Esophagus squamous epithelium (tissue), 5 donors: ENCODE results near the gene AKR1C4. TPM values are rescaled to one million over a fixed set of nuclear protein-coding genes. Genes with fewer than 3 reads are reported as not detected.
"Not testable (repeated sequence)": the region's sequence is repeated elsewhere in the genome, so short reads cannot be mapped to it uniquely, and the experiment has no call there.

Experiments used
- DNase-seq: peaks from one replicate; lab custom pipeline; 2025; lab: John Stamatoyannopoulos, UW
- H3K27ac ChIP-seq, 4 donors: fragments of 200-600 bp; sonication (generic); one replicate each; pipeline ENCODE4 v1.5.1; 2016 to 2019; ENCODE audit warnings: mild to moderate bottlenecking in 1 of 4
- H3K27me3 ChIP-seq, 4 donors: fragments of 200-600 bp; sonication (generic); 1 replicate in 3 of 4; 2 replicates in 1 of 4; pipeline versions ENCODE4 v1.5.1 to v1.6.0; 2017 to 2021; ENCODE audit warnings: antibody characterized with exemption in 1 of 4
- H3K36me3 ChIP-seq, 3 donors: fragments of 200-600 bp; sonication (generic); one replicate each; pipeline ENCODE4 v1.5.1; 2016 to 2019
- H3K4me1 ChIP-seq, 3 donors: fragments of 200-600 bp; sonication (generic); one replicate each; pipeline ENCODE4 v1.5.1; 2017 to 2019
- H3K4me3 ChIP-seq, 4 donors: fragments of 200-600 bp; sonication (generic); 1 replicate in 3 of 4; 2 replicates in 1 of 4; pipeline ENCODE4 v1.5.1; 2016 to 2019; ENCODE audit warnings: mild to moderate bottlenecking in 2 of 4, moderate library complexity in 1 of 4
- H3K9me3 ChIP-seq, 3 donors: fragments of 200-600 bp; sonication (generic); one replicate each; pipeline ENCODE4 v1.5.1; 2016 to 2019
- POLR2A ChIP-seq, 4 donors: fragments of 450-650 bp; IDR thresholded peaks; one replicate each; pipeline ENCODE4 v1.6.1; 2017; ENCODE audit warnings: antibody characterized with exemption in 4 of 4, mild to moderate bottlenecking in 4 of 4, moderate library complexity in 3 of 4
- WGBS, 2 donors: methylation state at CpG; one replicate each; pipeline ENCODE4 v1.1.5; 2018; 5-methylcytosine and 5-hydroxymethylcytosine counted together
- intact Hi-C: fragments of 100-400 bp; cut with DNase I; formaldehyde crosslinking; loops from one replicate; pipeline ENCODE4 v1.15.0; 2022
- total RNA-seq, 4 donors: library from RNA; depleted of rRNA; stranded (reverse); fragments of >200 nt; gene quantifications; one replicate each; pipeline ENCODE4 v1.1.0, GENCODE V29; 2016
- TF ChIP-seq, protein P1 (sequence below), 6 experiments: fragments of 450-650 bp in 4 of 6; fragments of 200-600 bp in 2 of 6; sonication (generic) in 2 of 6; IDR thresholded peaks; one replicate each; pipeline ENCODE4 v1.5.1; 2016 to 2019; ENCODE audit warnings: antibody characterized with exemption in 6 of 6, mild to moderate bottlenecking in 4 of 6, moderate library complexity in 4 of 6
- donor health status: DM: yes; HTN: yes; CAD: no.

AKR1C4 gene
- total RNA-seq, 4 donors from 2014 or later = not detected

DNA sequence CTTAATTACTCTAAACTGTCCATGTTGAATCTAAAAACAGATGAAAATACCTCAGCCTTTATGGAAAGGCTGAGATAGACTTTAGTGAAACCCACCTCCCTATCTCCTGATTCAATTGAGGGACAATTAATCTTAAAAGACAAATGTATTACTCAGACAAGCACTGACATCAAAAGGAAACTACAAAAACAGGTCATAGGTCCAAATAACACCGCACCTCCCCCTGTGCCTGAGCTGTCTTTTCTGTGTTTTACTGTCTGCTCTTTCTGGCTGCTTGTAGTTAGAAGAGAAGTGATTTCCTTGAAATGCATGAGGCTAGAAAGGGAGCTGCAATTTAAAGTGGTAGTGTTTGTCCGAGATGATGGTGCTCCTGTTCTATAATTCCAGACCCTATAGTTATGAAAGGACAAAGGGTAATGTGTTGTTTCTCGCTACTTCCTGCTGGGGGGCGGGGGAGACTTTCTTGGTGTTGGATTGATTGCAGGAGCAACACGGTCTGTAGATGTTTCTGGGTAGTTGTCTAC, 27.7 kb upstream of the AKR1C4 start:
- intact Hi-C loops = no loop called here
- Histone ChIP-seq H3K4me1 (no peaks in the 10 kb centered on the region), H3K27me3 (no peaks in the 10 kb centered on the region), H3K36me3 (no peaks in the 10 kb centered on the region), H3K9me3 (peaks cover 0 to 45% (median 20%) of the 10 kb centered on the region in 3 donors), H3K4me3 (no peak overlapping the region), H3K27ac (no peak overlapping the region)
- TF ChIP-seq, protein P1, sequence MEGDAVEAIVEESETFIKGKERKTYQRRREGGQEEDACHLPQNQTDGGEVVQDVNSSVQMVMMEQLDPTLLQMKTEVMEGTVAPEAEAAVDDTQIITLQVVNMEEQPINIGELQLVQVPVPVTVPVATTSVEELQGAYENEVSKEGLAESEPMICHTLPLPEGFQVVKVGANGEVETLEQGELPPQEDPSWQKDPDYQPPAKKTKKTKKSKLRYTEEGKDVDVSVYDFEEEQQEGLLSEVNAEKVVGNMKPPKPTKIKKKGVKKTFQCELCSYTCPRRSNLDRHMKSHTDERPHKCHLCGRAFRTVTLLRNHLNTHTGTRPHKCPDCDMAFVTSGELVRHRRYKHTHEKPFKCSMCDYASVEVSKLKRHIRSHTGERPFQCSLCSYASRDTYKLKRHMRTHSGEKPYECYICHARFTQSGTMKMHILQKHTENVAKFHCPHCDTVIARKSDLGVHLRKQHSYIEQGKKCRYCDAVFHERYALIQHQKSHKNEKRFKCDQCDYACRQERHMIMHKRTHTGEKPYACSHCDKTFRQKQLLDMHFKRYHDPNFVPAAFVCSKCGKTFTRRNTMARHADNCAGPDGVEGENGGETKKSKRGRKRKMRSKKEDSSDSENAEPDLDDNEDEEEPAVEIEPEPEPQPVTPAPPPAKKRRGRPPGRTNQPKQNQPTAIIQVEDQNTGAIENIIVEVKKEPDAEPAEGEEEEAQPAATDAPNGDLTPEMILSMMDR (IDR thresholded peaks at IDR 0.05) = no peak
- no peak for TF ChIP-seq POLR2A (IDR thresholded peaks at IDR 0.05)
- WGBS, 2 donors = 79 to 83% methylated on average over 5 of the region's 5 CpGs
- no peak for DNase-seq

DNA sequence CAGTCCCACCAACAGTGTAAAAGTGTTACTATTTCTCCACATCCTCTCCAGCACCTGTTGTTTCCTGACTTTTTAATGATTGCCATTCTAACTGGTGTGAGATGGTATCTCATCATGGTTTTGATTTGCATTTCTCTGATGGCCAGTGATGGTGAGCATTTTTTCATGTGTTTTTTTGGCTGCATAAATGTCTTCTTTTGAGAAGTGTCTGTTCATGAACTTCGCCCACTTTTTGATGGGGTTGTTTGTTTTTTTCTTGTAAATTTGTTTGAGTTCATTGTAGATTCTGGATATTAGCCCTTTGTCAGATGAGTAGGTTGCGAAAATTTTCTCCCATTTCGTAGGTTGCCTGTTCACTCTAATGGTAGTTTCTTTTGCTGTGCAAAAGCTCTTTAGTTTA, 21.1 kb upstream of the AKR1C4 start:
- DNase-seq, H3K36me3 ChIP-seq, H3K9me3 ChIP-seq, H3K27me3 ChIP-seq, H3K4me3 ChIP-seq, H3K4me1 ChIP-seq, H3K27ac ChIP-seq, intact Hi-C loops: not testable (repeated sequence)
- WGBS, 2 donors = 83 to 88% methylated on average over 1 to 2 of the region's 3 CpGs

DNA sequence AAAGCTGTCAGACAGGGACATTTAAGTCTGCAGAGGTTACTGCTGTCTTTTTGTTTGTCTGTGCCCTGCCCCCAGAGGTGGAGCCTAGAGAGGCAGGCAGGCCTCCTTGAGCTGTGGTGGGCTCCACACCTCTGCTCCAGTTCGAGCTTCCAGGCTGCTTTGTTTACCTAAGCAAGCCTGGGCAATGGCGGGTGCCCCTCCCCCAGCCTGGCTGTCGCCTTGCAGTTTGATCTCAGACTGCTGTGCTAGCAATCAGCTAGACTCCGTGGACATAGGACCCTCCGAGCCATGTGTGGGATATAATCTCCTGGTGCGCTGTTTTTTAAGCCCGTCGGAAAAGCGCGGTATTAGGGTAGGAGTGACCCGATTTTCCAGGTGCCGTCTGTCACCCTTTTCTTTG, 16.1 kb upstream of the AKR1C4 start:
- H3K27me3 ChIP-seq, H3K4me1 ChIP-seq, H3K9me3 ChIP-seq, DNase-seq, intact Hi-C loops, H3K4me3 ChIP-seq, H3K36me3 ChIP-seq, H3K27ac ChIP-seq: not testable (repeated sequence)
- 82 to 84% methylated on average over 11 to 12 of the region's 12 CpGs for WGBS, 2 donors

DNA sequence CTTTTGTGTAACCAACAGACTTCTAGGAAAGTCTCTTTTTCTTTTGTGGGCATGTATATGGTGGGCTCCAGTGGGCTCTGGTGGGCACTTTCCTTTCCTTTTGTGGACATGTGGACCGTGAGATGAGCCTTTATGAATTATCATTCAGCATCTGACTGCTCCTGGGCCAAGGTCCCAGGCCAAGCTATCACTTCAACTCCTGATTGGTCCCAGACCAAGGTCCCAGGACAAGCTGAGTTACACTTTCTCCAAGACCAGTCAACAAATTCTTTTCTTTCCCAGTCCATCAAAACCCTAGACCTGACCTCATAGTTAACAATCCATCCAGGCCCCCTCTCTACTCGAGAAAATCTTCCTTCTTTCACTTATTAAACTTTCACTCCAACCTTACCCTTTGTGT, 12.7 kb upstream of the AKR1C4 start:
- DNase-seq = no peak
- Histone ChIP-seq H3K27ac (no peak overlapping the region), H3K4me1 (no peaks in the 10 kb centered on the region), H3K4me3 (no peak overlapping the region), H3K27me3 (no peaks in the 10 kb centered on the region), H3K36me3 (no peaks in the 10 kb centered on the region), H3K9me3 (no peaks in the 10 kb centered on the region)
- intact Hi-C loops = no loop called here
- TF ChIP-seq POLR2A (IDR thresholded peaks at IDR 0.05) = no peak
- TF ChIP-seq, protein P1 (IDR thresholded peaks at IDR 0.05) = no peak
- WGBS, 2 donors = 57 to 61% methylated on average over 2 of the region's 2 CpGs

DNA sequence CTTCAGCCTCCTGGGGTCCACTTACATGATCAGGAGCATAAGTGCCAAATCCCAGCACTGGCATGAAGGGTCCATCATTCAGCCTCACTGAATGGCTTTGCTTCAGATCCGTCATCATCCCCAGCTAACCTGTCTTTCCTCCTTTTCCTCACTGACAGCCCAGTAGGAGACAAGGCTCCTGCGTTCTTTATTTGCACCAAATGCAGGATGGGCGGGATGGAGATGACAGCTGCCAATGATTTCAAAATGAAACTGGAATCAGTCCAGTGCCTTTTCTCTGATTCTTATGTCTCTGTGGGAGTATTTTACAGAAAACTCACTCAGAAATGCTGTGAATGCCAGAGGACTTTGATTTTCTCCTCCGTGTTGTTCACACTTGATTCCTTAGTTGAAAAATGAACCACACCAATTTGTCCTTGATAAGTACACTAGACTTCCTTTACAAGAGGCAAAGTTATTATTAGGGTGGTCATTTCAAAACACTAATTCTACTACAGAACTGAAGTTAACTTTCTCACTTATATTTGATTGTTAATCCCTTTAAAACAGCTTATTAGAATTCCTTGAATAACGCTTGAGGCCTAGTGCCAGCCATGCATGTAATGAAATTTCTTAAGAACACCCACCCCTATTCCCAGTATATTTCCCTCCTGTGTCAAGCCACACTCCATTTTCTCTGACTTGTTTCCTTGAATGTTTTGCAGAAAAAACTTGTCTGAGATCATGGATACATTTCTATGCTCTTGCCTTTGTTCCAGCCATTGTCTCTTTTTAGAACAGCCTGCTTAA, 11.5 kb upstream of the AKR1C4 start, which contains the start of gene AKR1C8:
TSS of gene AKR1C8 (minus strand) at position 164 of the 789 bp plus-strand sequence. CDS start at position 118, 46 bp downstream.
- TF ChIP-seq, protein P1 (IDR thresholded peaks at IDR 0.05) = no peak
- no peak for TF ChIP-seq POLR2A (IDR thresholded peaks at IDR 0.05)
- Histone ChIP-seq H3K4me1 (no peaks in the 10 kb centered on the region), H3K27me3 (no peaks in the 10 kb centered on the region), H3K36me3 (no peaks in the 10 kb centered on the region), H3K4me3 (no peak within 1 kb of the TSS), H3K9me3 (no peaks in the 10 kb centered on the region), H3K27ac (no peak within 1 kb of the TSS)
- DNase-seq = no peak
- intact Hi-C loops = no loop called here
- WGBS, 2 donors = 76 to 84% methylated on average over 5 of the region's 5 CpGs

DNA sequence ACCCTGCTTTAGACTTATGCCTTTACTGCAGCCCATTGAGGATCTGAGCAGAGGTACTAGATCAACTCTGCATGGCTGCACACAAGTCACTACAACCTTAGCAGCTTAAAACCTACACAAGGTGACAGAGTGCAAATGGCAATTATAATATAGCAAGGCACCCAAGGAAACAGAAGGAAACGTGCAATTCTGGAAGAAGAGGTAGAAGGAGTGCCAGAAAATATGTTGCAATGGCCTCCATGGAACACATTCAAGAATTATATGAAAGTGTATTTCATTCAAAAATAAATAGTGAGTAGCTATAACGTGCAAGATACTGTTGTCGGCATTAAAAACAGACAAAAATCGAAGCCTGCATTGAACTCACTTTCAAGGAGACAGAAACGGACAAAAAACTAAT, 8.8 kb upstream of the AKR1C4 start:
- DNase-seq = no peak
- WGBS, 2 donors = 61 to 67% methylated on average over 5 of the region's 5 CpGs
- Histone ChIP-seq H3K9me3 (no peaks in the 10 kb centered on the region), H3K36me3 (no peaks in the 10 kb centered on the region), H3K27me3 (no peaks in the 10 kb centered on the region), H3K27ac (no peak overlapping the region), H3K4me1 (no peaks in the 10 kb centered on the region), H3K4me3 (no peak overlapping the region)
- intact Hi-C loops = no loop called here
- no peak for TF ChIP-seq POLR2A (IDR thresholded peaks at IDR 0.05)
- TF ChIP-seq, protein P1 (IDR thresholded peaks at IDR 0.05) = no peak
